ENCODE results near the gene TENM3.
"Not testable (repeated sequence)": the region's sequence is repeated elsewhere in the genome, so short reads cannot be mapped to it uniquely, and the experiment has no call there.

The TENM3 gene

GRCh38 chr4:182240161-182241130 is 2.8 kb upstream of the TENM3 start:
- H3K4me1 ChIP-seq (ENCODE audit: control insufficient read depth, insufficient read depth, low read length, unreplicated experiment) = peaks cover 34% of the 10 kb centered on the region
- no peaks in the 10 kb centered on the region for H3K27me3 ChIP-seq (ENCODE audit: insufficient read depth, low read length)
- H3K27ac ChIP-seq (ENCODE audit: low read depth, low read length) = peak overlapping the region; percentile 63
- H3K36me3 ChIP-seq (ENCODE audit: insufficient read depth, low read length) = no peaks in the 10 kb centered on the region
- peaks cover 4% of the 10 kb centered on the region for H3K79me2 ChIP-seq (ENCODE audit: control insufficient read depth, insufficient read depth, low read length, unreplicated experiment)
- H3K4me3 ChIP-seq (ENCODE audit: low read depth, low read length) = peak overlapping the region; percentile 61
- H2AFZ ChIP-seq (ENCODE audit: low read length, unreplicated experiment) = peak overlapping the region; percentile 69

- not testable (repeated sequence) for H2AFZ ChIP-seq (ENCODE audit: low read length, unreplicated experiment); H3K27me3 ChIP-seq (ENCODE audit: insufficient read depth, low read length); H3K79me2 ChIP-seq (ENCODE audit: control insufficient read depth, insufficient read depth, low read length, unreplicated experiment); H3K27ac ChIP-seq (ENCODE audit: low read depth, low read length); H3K36me3 ChIP-seq (ENCODE audit: insufficient read depth, low read length); H3K4me3 ChIP-seq (ENCODE audit: low read depth, low read length)
- peaks cover 34% of the 10 kb centered on the region for H3K4me1 ChIP-seq (ENCODE audit: control insufficient read depth, insufficient read depth, low read length, unreplicated experiment)
These were observed 942 bp upstream of the TENM3 start for GRCh38 chr4:182242260-182242659.

GRCh38 chr4:182242787-182243186 is 415 bp upstream of the TENM3 start:
- no peak overlapping the region for H3K4me3 ChIP-seq (ENCODE audit: low read depth, low read length)
- no peak overlapping the region for H2AFZ ChIP-seq (ENCODE audit: low read length, unreplicated experiment)
- no peak overlapping the region for H3K27ac ChIP-seq (ENCODE audit: low read depth, low read length)
- no peaks in the 10 kb centered on the region for H3K36me3 ChIP-seq (ENCODE audit: insufficient read depth, low read length)
- H3K27me3 ChIP-seq (ENCODE audit: insufficient read depth, low read length) = no peaks in the 10 kb centered on the region
- peaks cover 4% of the 10 kb centered on the region for H3K79me2 ChIP-seq (ENCODE audit: control insufficient read depth, insufficient read depth, low read length, unreplicated experiment)
- H3K4me1 ChIP-seq (ENCODE audit: control insufficient read depth, insufficient read depth, low read length, unreplicated experiment) = peaks cover 34% of the 10 kb centered on the region

GRCh38 chr4:182245041-182245440 is 1.8 kb downstream of the TENM3 start:
- peaks cover 12% of the 10 kb centered on the region for H3K4me1 ChIP-seq (ENCODE audit: control insufficient read depth, insufficient read depth, low read length, unreplicated experiment)
- H2AFZ ChIP-seq (ENCODE audit: low read length, unreplicated experiment) = no peak overlapping the region
- no peaks in the 10 kb centered on the region for H3K36me3 ChIP-seq (ENCODE audit: insufficient read depth, low read length)
- H3K4me3 ChIP-seq (ENCODE audit: low read depth, low read length) = no peak overlapping the region
- H3K27ac ChIP-seq (ENCODE audit: low read depth, low read length) = no peak overlapping the region
- no peaks in the 10 kb centered on the region for H3K27me3 ChIP-seq (ENCODE audit: insufficient read depth, low read length)
- H3K79me2 ChIP-seq (ENCODE audit: control insufficient read depth, insufficient read depth, low read length, unreplicated experiment) = peaks cover 4% of the 10 kb centered on the region

- Histone ChIP-seq H2AFZ (ENCODE audit: low read length, unreplicated experiment) (no peak overlapping the region), H3K27ac (ENCODE audit: low read depth, low read length) (no peak overlapping the region), H3K79me2 (ENCODE audit: control insufficient read depth, insufficient read depth, low read length, unreplicated experiment) (peaks cover 4% of the 10 kb centered on the region), H3K4me3 (ENCODE audit: low read depth, low read length) (no peak overlapping the region), H3K36me3 (ENCODE audit: insufficient read depth, low read length) (no peaks in the 10 kb centered on the region), H3K27me3 (ENCODE audit: insufficient read depth, low read length) (no peaks in the 10 kb centered on the region), H3K4me1 (ENCODE audit: control insufficient read depth, insufficient read depth, low read length, unreplicated experiment) (peaks cover 6% of the 10 kb centered on the region)
These were observed 2.5 kb downstream of the TENM3 start for GRCh38 chr4:182245541-182246215.

GRCh38 chr4:182246401-182247205 is 3.4 kb downstream of the TENM3 start:
- Histone ChIP-seq H3K4me3 (ENCODE audit: low read depth, low read length) (0 out of 2 replicates have a peak overlapping the region, but pooled peaks have one; percentile 21), H3K36me3 (ENCODE audit: insufficient read depth, low read length) (no peaks in the 10 kb centered on the region)

GRCh38 chr4:182248295-182248694 is 5.1 kb downstream of the TENM3 start:
- H3K36me3 ChIP-seq (ENCODE audit: insufficient read depth, low read length) = no peaks in the 10 kb centered on the region
- H3K4me3 ChIP-seq (ENCODE audit: low read depth, low read length) = no peak overlapping the region
- H3K4me1 ChIP-seq (ENCODE audit: control insufficient read depth, insufficient read depth, low read length, unreplicated experiment) = no peaks in the 10 kb centered on the region
- no peak overlapping the region for H3K27ac ChIP-seq (ENCODE audit: low read depth, low read length)
- no peak overlapping the region for H2AFZ ChIP-seq (ENCODE audit: low read length, unreplicated experiment)
- no peaks in the 10 kb centered on the region for H3K27me3 ChIP-seq (ENCODE audit: insufficient read depth, low read length)
- H3K79me2 ChIP-seq (ENCODE audit: control insufficient read depth, insufficient read depth, low read length, unreplicated experiment) = peaks cover 4% of the 10 kb centered on the region

More at GRCh38 chr4:182246401-182247205, 3.4 kb downstream of the TENM3 start:
- Histone ChIP-seq H3K27me3 (ENCODE audit: insufficient read depth, low read length) (no peaks in the 10 kb centered on the region), H3K27ac (ENCODE audit: low read depth, low read length) (no peak overlapping the region), H2AFZ (ENCODE audit: low read length, unreplicated experiment) (no peak overlapping the region), H3K4me1 (ENCODE audit: control insufficient read depth, insufficient read depth, low read length, unreplicated experiment) (no peaks in the 10 kb centered on the region), H3K79me2 (ENCODE audit: control insufficient read depth, insufficient read depth, low read length, unreplicated experiment) (peaks cover 4% of the 10 kb centered on the region)

GRCh38 chr4:182250446-182250845 is 7.2 kb downstream of the TENM3 start:
- H3K36me3 ChIP-seq (ENCODE audit: insufficient read depth, low read length) = no peaks in the 10 kb centered on the region
- no peaks in the 10 kb centered on the region for H3K27me3 ChIP-seq (ENCODE audit: insufficient read depth, low read length)
- no peak overlapping the region for H2AFZ ChIP-seq (ENCODE audit: low read length, unreplicated experiment)
- no peaks in the 10 kb centered on the region for H3K79me2 ChIP-seq (ENCODE audit: control insufficient read depth, insufficient read depth, low read length, unreplicated experiment)
- no peaks in the 10 kb centered on the region for H3K4me1 ChIP-seq (ENCODE audit: control insufficient read depth, insufficient read depth, low read length, unreplicated experiment)
- H3K4me3 ChIP-seq (ENCODE audit: low read depth, low read length) = no peak overlapping the region
- no peak overlapping the region for H3K27ac ChIP-seq (ENCODE audit: low read depth, low read length)

GRCh38 chr4:182251116-182251515 is 7.9 kb downstream of the TENM3 start:
- H3K4me1 ChIP-seq (ENCODE audit: control insufficient read depth, insufficient read depth, low read length, unreplicated experiment) = no peaks in the 10 kb centered on the region
- no peak overlapping the region for H3K4me3 ChIP-seq (ENCODE audit: low read depth, low read length)
- H3K27ac ChIP-seq (ENCODE audit: low read depth, low read length) = no peak overlapping the region
- H3K36me3 ChIP-seq (ENCODE audit: insufficient read depth, low read length) = no peaks in the 10 kb centered on the region
- no peak overlapping the region for H2AFZ ChIP-seq (ENCODE audit: low read length, unreplicated experiment)
- no peaks in the 10 kb centered on the region for H3K79me2 ChIP-seq (ENCODE audit: control insufficient read depth, insufficient read depth, low read length, unreplicated experiment)
- H3K27me3 ChIP-seq (ENCODE audit: insufficient read depth, low read length) = no peaks in the 10 kb centered on the region

GRCh38 chr4:182252220-182252619 is 9.0 kb downstream of the TENM3 start:
- H3K27ac ChIP-seq (ENCODE audit: low read depth, low read length) = no peak overlapping the region
- H2AFZ ChIP-seq (ENCODE audit: low read length, unreplicated experiment) = no peak overlapping the region
- H3K36me3 ChIP-seq (ENCODE audit: insufficient read depth, low read length) = no peaks in the 10 kb centered on the region
- no peaks in the 10 kb centered on the region for H3K4me1 ChIP-seq (ENCODE audit: control insufficient read depth, insufficient read depth, low read length, unreplicated experiment)
- no peak overlapping the region for H3K4me3 ChIP-seq (ENCODE audit: low read depth, low read length)
- no peaks in the 10 kb centered on the region for H3K27me3 ChIP-seq (ENCODE audit: insufficient read depth, low read length)
- no peaks in the 10 kb centered on the region for H3K79me2 ChIP-seq (ENCODE audit: control insufficient read depth, insufficient read depth, low read length, unreplicated experiment)
